Measurements from ENCODE around the gene PLEKHG3. TPM values are rescaled to one million over a fixed set of nuclear protein-coding genes. Genes with fewer than 3 reads are reported as not detected.

The PLEKHG3 gene
- total and polyA plus RNA-seq, 10 of the 15 experiments (the other 5 are each of a cell fraction or from before 2014, with no cell fraction given): 0.03 to 0.73 (median 0.07) TPM; not detected in 5

GRCh38 chr14:64758691-64759554 is 54.7 kb downstream of the PLEKHG3 start:
- 29% methylated on average over 7 of the region's 7 CpGs for WGBS (ENCODE audit: insufficient coverage, insufficient replicate concordance, low lambda C conversion rate, missing lambda C conversion rate)
- FAIRE-seq (no peak), ATAC-seq (no peak), DNase-seq (ENCODE audit: low read depth, low spot score) (no peak)
- TF ChIP-seq RFX5 (IDR thresholded peaks at IDR 0.05; ENCODE audit: low read depth, low read length) (no peak), BACH1 (IDR thresholded peaks at IDR 0.05; ENCODE audit: borderline replicate concordance) (no peak), RAD51 (IDR thresholded peaks at IDR 0.05) (no peak), IRF3 (IDR thresholded peaks at IDR 0.05) (no peak), EZH2 (IDR thresholded peaks at IDR 0.05; ENCODE audit: borderline replicate concordance, control insufficient read depth, low read depth, low read length) (no peak), MTA3 (IDR thresholded peaks at IDR 0.05; ENCODE audit: borderline replicate concordance, low read length) (no peak), MYC (IDR thresholded peaks at IDR 0.05; ENCODE audit: insufficient read depth, insufficient read length, insufficient replicate concordance, low read length, severe bottlenecking) (no peak), ESRRA (IDR thresholded peaks at IDR 0.05; ENCODE audit: low read length) (no peak)
- Histone ChIP-seq H3K79me2 (ENCODE audit: control insufficient read depth, insufficient read depth, low read length) (no peaks in the 10 kb centered on the region), H3K9me3 (replicated peaks; ENCODE audit: control insufficient read depth, insufficient read depth, low read length) (no peaks in the 10 kb centered on the region), H3K36me3 (ENCODE audit: control insufficient read depth in 2 of 2, insufficient read depth in 2 of 2, low read length in 1 of 2) (no peaks in the 10 kb centered on the region), H3K4me1 (ENCODE audit: control insufficient read depth, insufficient read depth, low read length) (no peaks in the 10 kb centered on the region), H4K20me1 (ENCODE audit: control insufficient read depth, insufficient read depth) (no peaks in the 10 kb centered on the region; the same call in 1 of the 2 replicates), H3K4me2 (ENCODE audit: control insufficient read depth, insufficient read depth) (no peak overlapping the region), H3K4me3 (no peak overlapping the region), H2AFZ (ENCODE audit: control insufficient read depth, low read depth, low read length) (no peak overlapping the region), H3K9ac (ENCODE audit: control insufficient read depth, insufficient read depth, low read length) (no peak overlapping the region), H3K27ac (ENCODE audit: control insufficient read depth, insufficient read depth) (no peak overlapping the region), H3K27me3 (replicated peaks in 1 of 2; ENCODE audit: control insufficient read depth in 2 of 2, insufficient read depth in 2 of 2, low read length in 1 of 2) (peaks cover 0 to 3% of the 10 kb centered on the region in 2 experiments; a peak in 3 of 4 replicates)
- RAD21 ChIA-PET (ENCODE audit: unreplicated experiment): interaction anchor here (1.9 kb wide), 1 partner anchor 133 kb away, joined by 11 read pairs; no protein-coding TSS in a partner anchor
- in situ Hi-C loops (cut with MboI): no loop called here
- POLR2A ChIA-PET: no interaction called here
- intact Hi-C loops (cut with micrococcal nuclease; ENCODE audit: unreplicated experiment): no loop called here
- CTCF ChIA-PET: interaction anchor here (0.6 to 3.3 kb wide), 14 partner anchors 8 to 262 kb away, joined by 3 to 18 read pairs (median 3); no protein-coding TSS in a partner anchor
- SMC1A ChIA-PET (ENCODE audit: uncharacterized antibody, unreplicated experiment): interaction anchor here (0.9 to 1.4 kb wide), 4 partner anchors 80 to 133 kb away, joined by 3 to 5 read pairs (median 4); no protein-coding TSS in a partner anchor
- no TSS peak for BruUV-seq (replicated peaks)
